Measurements from ENCODE around the gene HES7.

DNA sequence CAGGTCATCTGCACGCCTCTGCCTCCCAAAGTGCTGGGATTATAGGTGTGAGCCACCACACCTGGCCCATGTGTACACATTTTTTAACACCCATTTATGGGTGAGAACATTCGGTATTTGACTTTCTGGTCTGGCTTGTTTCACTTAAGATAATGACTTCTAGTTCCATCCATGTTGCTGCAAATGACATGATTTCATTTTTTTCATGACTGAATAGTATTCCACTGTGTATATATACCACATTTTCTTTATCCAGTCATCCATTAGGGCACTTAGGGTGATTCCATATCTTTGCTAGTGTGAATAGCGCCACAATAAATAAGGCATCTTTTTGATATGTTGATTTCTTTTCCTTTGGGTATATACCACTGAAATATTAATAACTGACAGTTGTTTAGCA lies 42.0 kb downstream of the HES7 start:
- TF ChIP-seq CTCF (IDR thresholded peaks at IDR 0.05), result no peak
- TF ChIP-seq POLR2A (IDR thresholded peaks at IDR 0.05), result no peak
- TF ChIP-seq POLR2AphosphoS5 (IDR thresholded peaks at IDR 0.05), result no peak

Data from sigmoid colon (tissue), 4 donors.